Cardiac muscle cell (in vitro differentiated cells and primary cell): ENCODE measurements around the gene NOS2. TPM values are rescaled to one million over a fixed set of nuclear protein-coding genes. Genes with fewer than 3 reads are reported as not detected.

Source experiments
- DNase-seq, 2 donors: peaks; one replicate each; pipeline versions ENCODE4 v3.0.0 to v3.0.0-alpha.2; 2010 to 2017; ENCODE audit warnings: low read depth in 1 of 2, low spot score in 1 of 2
- H3K27ac ChIP-seq: fragments of 200-600 bp; sonication (generic); 2 replicates; pipeline ENCODE4 v1.5.1; 2016
- H3K27me3 ChIP-seq: fragments of 200-600 bp; sonication (generic); 2 replicates; pipeline ENCODE4 v1.6.0; 2016; ENCODE audit warnings: control low read depth
- H3K36me3 ChIP-seq: fragments of 200-600 bp; sonication (generic); 2 replicates; pipeline ENCODE4 v1.5.1; 2016; ENCODE audit warnings: control low read depth
- H3K4me1 ChIP-seq: fragments of 200-600 bp; sonication (generic); 2 replicates; pipeline ENCODE4 v1.8.1; 2017; ENCODE audit warnings: low read depth, mild to moderate bottlenecking, mixed run types
- H3K4me3 ChIP-seq: fragments of 200-600 bp; sonication (generic); 2 replicates; pipeline ENCODE4 v1.5.1; 2016; ENCODE audit warnings: mild to moderate bottlenecking
- H3K9me3 ChIP-seq: fragments of 200-600 bp; sonication (generic); 2 replicates; pipeline ENCODE4 v1.5.1; 2017; ENCODE audit warnings: low read depth, mild to moderate bottlenecking, control low read depth
- polyA plus RNA-seq: library from polyadenylated mRNA; unstranded; fragments of >200 nt; fragmentation: Nextera tagmentation; extraction: Ambion mirVana; gene quantifications from 2 replicates; pipeline ENCODE4 v1.2.1, GENCODE V29; 2016
- total RNA-seq: library from RNA; depleted of rRNA; stranded (reverse); fragments of >200 nt; gene quantifications from 2 replicates; pipeline ENCODE4 v1.2.3, GENCODE V29; 2016
- TF ChIP-seq, protein P1 (sequence below): IDR thresholded peaks from 2 replicates; pipeline ENCODE4 v1.5.1; 2012; ENCODE audit warnings: low read depth, mild to moderate bottlenecking, low read length

NOS2 gene
- total and polyA plus RNA-seq, 2 experiments from 2014 or later, result 0.20 to 0.54 TPM

DNA sequence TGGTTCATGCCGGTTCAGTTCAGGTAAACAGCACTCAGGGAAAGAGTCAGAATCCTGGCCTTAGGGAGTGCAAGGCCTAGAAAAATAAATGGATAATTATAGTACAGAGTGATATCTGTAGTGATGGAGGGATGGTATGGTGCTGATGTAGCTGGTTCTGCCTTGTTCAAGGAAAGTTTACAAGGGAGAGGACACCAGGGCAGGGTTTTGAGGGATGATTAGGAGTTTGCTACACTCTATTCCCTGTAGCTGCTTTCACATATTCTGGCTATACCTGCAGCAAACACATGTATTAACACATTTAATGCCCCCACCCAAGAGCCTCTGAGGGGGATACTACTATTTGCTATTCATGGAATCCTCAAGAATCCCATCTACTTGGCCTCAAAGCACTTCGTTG is 1.7 kb upstream of the NOS2 start:
- Histone ChIP-seq H3K27me3 (no peaks in the 10 kb centered on the region), H3K4me3 (no peak overlapping the region), H3K9me3 (no peaks in the 10 kb centered on the region), H3K4me1 (peaks cover 3% of the 10 kb centered on the region), H3K36me3 (no peaks in the 10 kb centered on the region), H3K27ac (no peak overlapping the region)
- DNase-seq, result no peak
- TF ChIP-seq, protein P1, sequence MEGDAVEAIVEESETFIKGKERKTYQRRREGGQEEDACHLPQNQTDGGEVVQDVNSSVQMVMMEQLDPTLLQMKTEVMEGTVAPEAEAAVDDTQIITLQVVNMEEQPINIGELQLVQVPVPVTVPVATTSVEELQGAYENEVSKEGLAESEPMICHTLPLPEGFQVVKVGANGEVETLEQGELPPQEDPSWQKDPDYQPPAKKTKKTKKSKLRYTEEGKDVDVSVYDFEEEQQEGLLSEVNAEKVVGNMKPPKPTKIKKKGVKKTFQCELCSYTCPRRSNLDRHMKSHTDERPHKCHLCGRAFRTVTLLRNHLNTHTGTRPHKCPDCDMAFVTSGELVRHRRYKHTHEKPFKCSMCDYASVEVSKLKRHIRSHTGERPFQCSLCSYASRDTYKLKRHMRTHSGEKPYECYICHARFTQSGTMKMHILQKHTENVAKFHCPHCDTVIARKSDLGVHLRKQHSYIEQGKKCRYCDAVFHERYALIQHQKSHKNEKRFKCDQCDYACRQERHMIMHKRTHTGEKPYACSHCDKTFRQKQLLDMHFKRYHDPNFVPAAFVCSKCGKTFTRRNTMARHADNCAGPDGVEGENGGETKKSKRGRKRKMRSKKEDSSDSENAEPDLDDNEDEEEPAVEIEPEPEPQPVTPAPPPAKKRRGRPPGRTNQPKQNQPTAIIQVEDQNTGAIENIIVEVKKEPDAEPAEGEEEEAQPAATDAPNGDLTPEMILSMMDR, result no peak

DNA sequence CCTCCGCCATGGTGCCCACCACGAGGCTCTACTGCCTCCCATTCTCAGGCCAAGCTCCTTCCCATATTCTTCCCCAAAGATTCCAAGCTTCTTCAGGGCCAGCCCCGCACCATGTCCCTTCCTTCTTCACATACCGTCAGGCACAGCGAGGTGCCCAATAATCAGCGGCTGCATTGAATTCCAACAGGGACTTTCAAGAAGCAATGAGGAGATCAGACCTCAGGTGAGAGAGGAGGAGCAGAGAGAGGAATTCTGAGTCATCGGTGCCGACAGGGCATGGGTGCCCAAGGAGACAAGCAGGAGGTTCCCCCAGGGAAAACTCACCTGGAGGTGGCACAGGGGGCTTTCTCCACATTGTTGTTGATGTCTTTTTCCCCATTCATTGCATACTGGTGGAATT is 2.0 kb downstream of the NOS2 start:
- DNase-seq, result no peak
- TF ChIP-seq, protein P1, result no peak

DNA sequence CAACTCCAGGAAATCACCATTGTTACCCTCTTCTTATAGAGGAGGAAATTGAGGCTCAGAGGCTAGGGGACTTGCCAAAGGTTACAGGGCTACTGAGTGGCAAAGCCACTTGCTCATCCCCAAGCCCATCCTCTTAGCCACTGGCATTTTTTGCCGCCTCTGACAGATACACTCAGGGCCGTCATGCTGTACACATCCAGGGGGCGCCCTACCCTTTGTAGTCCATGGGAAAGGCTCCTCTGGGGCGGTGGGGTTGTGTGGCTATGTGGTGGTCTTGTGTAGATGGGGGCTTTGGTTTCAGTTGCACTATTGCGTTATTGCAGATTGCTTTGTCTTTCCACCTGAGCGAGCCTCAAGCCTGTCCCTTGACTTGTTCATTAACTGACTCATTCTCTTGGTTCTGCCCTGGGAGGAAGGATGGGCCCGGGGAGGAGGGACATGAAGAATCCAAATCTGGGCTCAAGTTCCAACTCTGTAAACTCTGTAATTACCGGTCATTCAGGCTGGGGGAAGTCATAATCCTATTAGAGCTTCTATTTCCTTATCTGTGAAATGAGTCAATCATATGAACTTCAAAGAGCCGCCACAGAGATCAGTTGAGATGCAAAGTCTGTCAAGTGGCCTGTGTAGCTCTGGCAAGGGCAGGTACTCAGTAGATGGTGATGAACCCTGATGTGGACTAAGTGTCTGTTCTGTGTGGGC is 2.8 kb downstream of the NOS2 start:
- H3K9me3 ChIP-seq, result no peaks in the 10 kb centered on the region

More for the DNA sequence above, 2.0 kb downstream of the NOS2 start:
- Histone ChIP-seq H3K4me1 (no peaks in the 10 kb centered on the region), H3K36me3 (no peaks in the 10 kb centered on the region), H3K9me3 (no peaks in the 10 kb centered on the region), H3K4me3 (no peak overlapping the region), H3K27ac (no peak overlapping the region), H3K27me3 (peaks cover 3% of the 10 kb centered on the region)

DNA sequence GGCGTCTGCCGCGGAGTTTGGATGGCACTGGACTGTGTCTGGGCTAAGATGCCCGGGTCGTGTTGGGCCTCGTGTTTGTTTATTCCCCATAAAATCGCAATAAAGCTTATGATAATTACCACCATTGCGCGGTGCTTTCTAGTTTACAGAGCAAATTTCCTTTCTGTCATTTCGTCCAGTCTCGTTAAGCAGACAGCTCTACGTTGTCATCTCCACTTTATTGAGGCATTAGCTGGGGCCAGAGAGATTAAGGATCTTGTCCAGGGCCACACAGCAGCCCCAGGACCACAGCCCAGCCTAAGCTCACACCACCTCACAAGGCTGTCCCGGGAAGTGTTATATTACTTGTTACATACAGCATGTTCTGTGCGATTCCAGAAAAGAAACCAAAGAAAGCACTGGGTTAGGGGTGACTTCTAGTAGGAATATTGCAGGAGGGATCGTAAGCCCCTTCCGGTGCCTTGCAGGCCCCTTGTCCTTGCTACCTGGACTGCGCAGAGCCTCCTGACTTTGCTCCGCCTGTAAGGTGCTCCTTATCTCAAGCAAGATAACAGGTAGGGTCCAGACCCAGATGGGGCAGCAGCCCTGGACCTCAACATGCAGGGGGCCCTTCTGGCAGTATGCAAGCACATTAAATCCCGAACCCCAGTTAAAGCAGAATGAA is 6.3 kb downstream of the NOS2 start:
- TF ChIP-seq, protein P1, result no peak
- Histone ChIP-seq H3K4me1 (no peaks in the 10 kb centered on the region), H3K27ac (no peak overlapping the region), H3K4me3 (peak overlapping the region; percentile 10), H3K36me3 (no peaks in the 10 kb centered on the region), H3K27me3 (peaks cover 7% of the 10 kb centered on the region), H3K9me3 (no peaks in the 10 kb centered on the region)
- no peak for DNase-seq

More for the DNA sequence above, 2.8 kb downstream of the NOS2 start:
- Histone ChIP-seq H3K4me1 (no peaks in the 10 kb centered on the region), H3K4me3 (no peak overlapping the region), H3K27ac (no peak overlapping the region), H3K36me3 (no peaks in the 10 kb centered on the region), H3K27me3 (peaks cover 7% of the 10 kb centered on the region)
- TF ChIP-seq, protein P1, result no peak
- no peak for DNase-seq

DNA sequence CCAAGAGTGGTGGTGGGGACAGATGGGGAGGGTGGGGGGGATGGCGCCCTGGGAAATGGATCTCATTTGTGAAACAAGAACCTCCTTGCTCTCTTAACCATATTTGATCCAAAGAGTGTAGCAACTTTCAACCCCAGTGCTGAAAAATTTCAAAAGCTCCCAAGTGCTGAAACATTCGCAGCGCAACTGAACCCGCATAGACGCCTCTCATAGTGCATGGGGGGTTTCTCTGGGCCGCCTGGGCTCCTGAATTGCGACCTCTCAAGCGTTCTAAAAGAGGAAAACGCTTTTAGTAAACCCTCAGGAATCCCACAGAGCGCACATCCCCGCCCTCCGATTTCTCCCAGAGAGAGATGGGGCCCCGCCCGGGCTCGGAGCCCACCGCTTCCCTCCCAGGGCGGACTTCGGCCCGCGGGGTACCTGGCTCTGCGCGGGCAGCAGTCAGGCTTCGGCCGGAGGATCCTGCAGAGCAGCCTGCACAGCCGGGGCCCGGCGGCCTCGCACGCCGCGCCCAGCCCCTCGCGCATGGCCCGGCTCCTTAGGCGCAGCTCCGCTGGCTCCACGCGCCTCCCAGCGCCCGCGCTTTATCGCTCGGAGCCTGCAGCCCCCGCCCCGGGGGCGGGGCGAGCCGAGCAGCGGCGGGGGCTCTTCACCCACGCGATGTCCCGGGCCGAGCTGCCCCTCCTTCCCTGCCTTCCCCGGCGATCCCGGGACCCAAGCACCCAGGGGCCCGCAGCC is 7.0 kb downstream of the NOS2 start:
- peaks cover 7% of the 10 kb centered on the region for H3K27me3 ChIP-seq
- no peak overlapping the region for H3K27ac ChIP-seq
- H3K4me3 ChIP-seq, result peak overlapping the region; percentile 10
- TF ChIP-seq, protein P1, result no peak
- H3K36me3 ChIP-seq, result no peaks in the 10 kb centered on the region
- H3K9me3 ChIP-seq, result no peaks in the 10 kb centered on the region
- H3K4me1 ChIP-seq, result no peaks in the 10 kb centered on the region
- DNase-seq, result peak; percentile 34 to 67
